Kidney (tissue), 14 donors: ENCODE data around the gene NFIL3. TPM values are rescaled to one million over a fixed set of nuclear protein-coding genes. Genes with fewer than 3 reads are reported as not detected.

ENCODE experiments used
- DNase-seq, 5 donors: peaks; one replicate each; pipeline ENCODE4 v3.0.0-alpha.2; 2013 to 2020
- FAIRE-seq: peaks from 2 replicates; lab custom pipeline; 2012; peaks lifted over from hg19 to GRCh38; lab: Jason Lieb, UNC
- H3K27ac ChIP-seq, 2 donors: one replicate each; pipeline ENCODE4 v1.7.0; 2013; ENCODE audit warnings: low read depth in 2 of 2, low read length in 2 of 2, inconsistent platforms in 1 of 2
- H3K27me3 ChIP-seq: one replicate; pipeline ENCODE4 v1.7.1; 2013; ENCODE audit warnings: low read length, inconsistent platforms; ENCODE audit not compliant: control insufficient read depth, insufficient read depth
- H3K36me3 ChIP-seq, 3 donors: one replicate each; pipeline versions ENCODE4 v1.7.0 to v1.7.1; 2013; ENCODE audit warnings: low read length in 3 of 3, control low read depth in 1 of 3, inconsistent platforms in 1 of 3; ENCODE audit not compliant: insufficient read depth in 3 of 3, control insufficient read depth in 2 of 3
- H3K4me1 ChIP-seq, 3 donors: one replicate each; pipeline versions ENCODE4 v1.7.0 to v1.7.1; 2013; ENCODE audit warnings: low read length in 3 of 3, inconsistent platforms in 1 of 3, low read depth in 1 of 3; ENCODE audit not compliant: control insufficient read depth in 2 of 3, insufficient read depth in 2 of 3
- H3K4me3 ChIP-seq, 3 donors: one replicate each; pipeline versions ENCODE4 v1.7.0 to v1.8.1; 2013; ENCODE audit warnings: low read length in 3 of 3, control low read depth in 1 of 3, inconsistent platforms in 1 of 3
- H3K9ac ChIP-seq, 3 donors: one replicate each; pipeline versions ENCODE4 v1.7.0 to v1.7.1; 2013; ENCODE audit warnings: low read length in 3 of 3, control low read depth in 1 of 3, inconsistent platforms in 1 of 3
- H3K9me3 ChIP-seq, 3 donors: one replicate each; pipeline versions ENCODE4 v1.7.0 to v1.7.1; 2013; ENCODE audit warnings: low read length in 3 of 3, control low read depth in 1 of 3, inconsistent platforms in 1 of 3; ENCODE audit not compliant: control insufficient read depth in 2 of 3, insufficient read depth in 1 of 3
- intact Hi-C: fragments of 100-400 bp; cut with DNase I; formaldehyde crosslinking; loops from one replicate; pipeline ENCODE4 v1.11.1; 2022
- polyA plus RNA-seq: library from polyadenylated mRNA; stranded (reverse); fragments of 350-450 nt; fragmentation: Illumina TruSeq; extraction: RNeasy Lipid Tissue Mini Kit (QIAGEN cat#74804); gene quantifications from one replicate; pipeline ENCODE4 v1.2.3, GENCODE V29; 2014; ENCODE audit warnings: low read depth, low replicate concordance; ENCODE audit not compliant: insufficient read depth
- total RNA-seq: library from RNA; stranded (reverse); fragmentation: NEBNext Ultra II Directional; extraction: Animal tissue kit (Norgen Biotek cat#: 25700); gene quantifications from one replicate; pipeline ENCODE4 v1.2.1, GENCODE V29; 2021
- TF ChIP-seq, protein P1 (sequence below): IDR thresholded peaks from 3 replicates; pipeline ENCODE4 v1.5.1; 2012; ENCODE audit warnings: mild to moderate bottlenecking, moderate library complexity, borderline replicate concordance; ENCODE audit not compliant: insufficient read depth; ENCODE audit errors: extremely low read depth
- donor health status: control.
- donor health status: control.
- donor health status: control.
- donor health status: control.
- donor health status: control.
- donor health status: DM: yes; HTN: yes; CAD: no.
- donor health status: Normal renal cell carcinoma (clear cell type).

NFIL3 gene
- total and polyA plus RNA-seq, 2 donors from 2014 or later, result 16.7 to 31.3 TPM

DNA sequence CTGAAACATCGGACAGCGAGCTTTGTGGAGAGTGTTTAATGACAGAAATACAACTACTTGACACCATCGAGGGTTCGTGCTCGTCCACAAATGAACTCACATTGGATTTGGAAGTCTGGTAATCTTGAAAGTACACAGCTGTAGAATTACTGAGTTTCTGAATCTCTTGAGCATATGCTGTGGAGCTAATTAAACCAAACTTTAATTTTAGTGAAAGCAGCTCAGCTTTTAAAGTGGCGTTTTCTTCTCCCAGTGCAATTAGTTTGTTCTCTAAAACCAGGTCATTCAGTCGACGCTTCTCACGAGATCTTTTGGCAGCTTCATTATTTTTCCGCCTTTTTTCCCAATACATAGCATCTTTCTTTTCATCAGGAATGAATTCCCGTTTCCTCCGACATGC is 13.5 kb downstream of the NFIL3 start:
- no peak for FAIRE-seq
- H3K9me3 ChIP-seq, result no peaks in the 10 kb centered on the region
- H3K9ac ChIP-seq, result no peak overlapping the region
- no peak overlapping the region for H3K27ac ChIP-seq
- H3K27me3 ChIP-seq, result no peaks in the 10 kb centered on the region
- H3K4me3 ChIP-seq, result no peak overlapping the region
- intact Hi-C loops, result no loop called here
- peaks cover 0 to 2% (median 0%) of the 10 kb centered on the region in 3 donors for H3K4me1 ChIP-seq
- peaks cover 2 to 17% (median 16%) of the 10 kb centered on the region in 3 donors for H3K36me3 ChIP-seq
- DNase-seq, result no peak
- TF ChIP-seq, protein P1, sequence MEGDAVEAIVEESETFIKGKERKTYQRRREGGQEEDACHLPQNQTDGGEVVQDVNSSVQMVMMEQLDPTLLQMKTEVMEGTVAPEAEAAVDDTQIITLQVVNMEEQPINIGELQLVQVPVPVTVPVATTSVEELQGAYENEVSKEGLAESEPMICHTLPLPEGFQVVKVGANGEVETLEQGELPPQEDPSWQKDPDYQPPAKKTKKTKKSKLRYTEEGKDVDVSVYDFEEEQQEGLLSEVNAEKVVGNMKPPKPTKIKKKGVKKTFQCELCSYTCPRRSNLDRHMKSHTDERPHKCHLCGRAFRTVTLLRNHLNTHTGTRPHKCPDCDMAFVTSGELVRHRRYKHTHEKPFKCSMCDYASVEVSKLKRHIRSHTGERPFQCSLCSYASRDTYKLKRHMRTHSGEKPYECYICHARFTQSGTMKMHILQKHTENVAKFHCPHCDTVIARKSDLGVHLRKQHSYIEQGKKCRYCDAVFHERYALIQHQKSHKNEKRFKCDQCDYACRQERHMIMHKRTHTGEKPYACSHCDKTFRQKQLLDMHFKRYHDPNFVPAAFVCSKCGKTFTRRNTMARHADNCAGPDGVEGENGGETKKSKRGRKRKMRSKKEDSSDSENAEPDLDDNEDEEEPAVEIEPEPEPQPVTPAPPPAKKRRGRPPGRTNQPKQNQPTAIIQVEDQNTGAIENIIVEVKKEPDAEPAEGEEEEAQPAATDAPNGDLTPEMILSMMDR, result no peak

DNA sequence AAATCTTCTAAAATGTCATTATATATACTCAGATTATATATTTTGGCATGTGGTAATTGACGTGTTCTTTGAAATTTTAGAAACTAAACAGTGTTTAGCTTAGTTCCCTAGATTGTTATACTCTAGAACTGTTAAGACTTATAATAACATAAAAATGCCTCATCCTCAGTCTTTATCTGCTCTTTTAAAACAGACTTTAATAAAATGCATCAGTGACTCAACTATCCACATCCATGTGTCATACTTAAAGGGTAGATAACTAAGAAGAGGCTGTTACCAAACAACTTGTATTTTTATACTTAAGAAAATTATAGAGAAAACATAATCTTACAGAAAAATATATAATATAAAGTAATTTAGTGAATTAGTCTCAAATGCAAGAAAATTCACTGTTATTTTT is 15.2 kb downstream of the NFIL3 start:
- no peak for FAIRE-seq
- Histone ChIP-seq H3K36me3 (peaks cover 2 to 17% (median 16%) of the 10 kb centered on the region in 3 donors), H3K27me3 (no peaks in the 10 kb centered on the region), H3K9me3 (no peaks in the 10 kb centered on the region), H3K4me3 (no peak overlapping the region), H3K9ac (no peak overlapping the region), H3K27ac (no peak overlapping the region), H3K4me1 (peaks cover 0 to 2% (median 0%) of the 10 kb centered on the region in 3 donors)
- DNase-seq, result no peak
- TF ChIP-seq, protein P1, result no peak
- intact Hi-C loops, result no loop called here

DNA sequence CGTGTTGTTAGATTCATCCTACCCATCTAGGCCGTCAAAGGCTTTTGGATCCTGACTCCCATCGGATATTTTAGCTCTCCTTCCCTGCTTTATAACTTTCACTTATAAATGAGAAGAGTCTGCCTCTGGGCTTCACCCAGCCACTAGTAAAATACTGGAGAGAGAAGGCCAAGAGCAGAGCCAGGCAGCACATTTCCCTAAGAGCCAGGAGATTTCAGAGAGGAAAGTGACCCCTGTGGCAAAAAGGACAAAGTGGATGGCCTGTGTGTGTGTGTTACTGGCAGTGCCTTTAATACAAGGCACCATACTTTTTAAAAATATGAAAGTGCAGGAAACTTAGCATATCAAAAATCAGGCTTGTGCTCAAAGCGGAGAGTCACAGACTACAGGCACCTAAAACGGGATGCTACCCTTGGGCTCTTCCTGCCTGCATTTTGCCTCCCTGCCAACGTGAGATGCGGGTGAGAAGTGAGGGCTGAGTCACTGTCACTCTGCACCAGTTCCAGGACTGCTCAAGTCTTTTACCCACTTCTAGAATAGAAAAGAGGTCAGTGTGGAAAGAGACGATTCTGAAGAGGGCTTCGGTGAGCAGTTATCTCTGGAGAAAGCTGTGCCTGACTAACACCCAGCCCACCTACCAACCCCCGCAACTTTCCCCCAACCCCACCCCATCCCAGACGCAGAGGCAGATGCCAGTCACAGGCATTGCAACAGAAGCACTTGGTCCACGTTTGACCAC is 15.9 kb downstream of the NFIL3 start:
- DNase-seq, result no peak

More for the DNA sequence above, 15.9 kb downstream of the NFIL3 start:
- no peaks in the 10 kb centered on the region for H3K27me3 ChIP-seq
- peaks cover 0 to 2% (median 0%) of the 10 kb centered on the region in 3 donors for H3K4me1 ChIP-seq
- no peak overlapping the region for H3K4me3 ChIP-seq
- no peak overlapping the region for H3K27ac ChIP-seq
- peaks cover 2 to 17% (median 16%) of the 10 kb centered on the region in 3 donors for H3K36me3 ChIP-seq
- intact Hi-C loops, result no loop called here
- no peak overlapping the region for H3K9ac ChIP-seq
- H3K9me3 ChIP-seq, result no peaks in the 10 kb centered on the region
- TF ChIP-seq, protein P1, result no peak
- no peak for FAIRE-seq
